Motor neuron (in vitro differentiated cells): ENCODE data around the gene CCNQ. TPM values are rescaled to one million over a fixed set of nuclear protein-coding genes. Genes with fewer than 3 reads are reported as not detected.
A peak's percentile ranks its signal among the peaks of the same experiment; 100 is the strongest.

Experiments used
- ATAC-seq, 8 experiments: fragments of 200-7000 bp; cut with Tn5 transposase; replicated peaks in 6 of 8; 2 replicates each; pipeline ENCODE4 v1.8.0; 2021; ENCODE audit warnings: mild to moderate bottlenecking in 8 of 8, moderate library complexity in 8 of 8
- H3K27ac ChIP-seq, 2 donors: fragments of 250-450 bp; sonication (Bioruptor Pico); 2 replicates each; pipeline ENCODE4 v1.9.0; 2021; ENCODE audit warnings: antibody characterized with exemption in 2 of 2, mild to moderate bottlenecking in 2 of 2, moderate library complexity in 1 of 2
- H3K4me1 ChIP-seq, 2 donors: fragments of 250-450 bp; sonication (Bioruptor Pico); replicated peaks in 1 of 2; 2 replicates each; pipeline ENCODE4 v1.6.1; 2021; ENCODE audit warnings: antibody characterized with exemption in 2 of 2, mild to moderate bottlenecking in 2 of 2, moderate library complexity in 1 of 2
- H3K4me3 ChIP-seq, 5 donors: fragments of 250-450 bp; sonication (Bioruptor Pico); 2 replicates each; pipeline ENCODE4 v1.9.0; 2021; ENCODE audit warnings: antibody characterized with exemption in 5 of 5, mild to moderate bottlenecking in 5 of 5, moderate library complexity in 4 of 5
- WGBS, 10 experiments: fragments of 450-650 bp; shearing (Covaris generic); methylation state at CpG; one replicate each; pipeline ENCODE4 v1.0.0; 2022; 5-methylcytosine and 5-hydroxymethylcytosine counted together
- in situ Hi-C, 9 experiments: fragments of 400-800 bp; cut with MboI; loops; one replicate each; pipeline ENCODE4 v1.15.0; 2021; ENCODE audit warnings: low sequenced_read_pairs in 9 of 9, low pct_unique_long_range_greater_than_20kb in 2 of 9; ENCODE audit not compliant: unreplicated experiment in 9 of 9
- total RNA-seq, 8 experiments: library from RNA; unstranded; fragments of 300-600 nt; gene quantifications; 2 replicates each; pipeline versions ENCODE4 v1.2.3 to v1.2.4, GENCODE V29; 2022

The CCNQ gene
- total RNA-seq, 8 experiments from 2014 or later: 11.2 to 18.8 (median 14.6) TPM

DNA sequence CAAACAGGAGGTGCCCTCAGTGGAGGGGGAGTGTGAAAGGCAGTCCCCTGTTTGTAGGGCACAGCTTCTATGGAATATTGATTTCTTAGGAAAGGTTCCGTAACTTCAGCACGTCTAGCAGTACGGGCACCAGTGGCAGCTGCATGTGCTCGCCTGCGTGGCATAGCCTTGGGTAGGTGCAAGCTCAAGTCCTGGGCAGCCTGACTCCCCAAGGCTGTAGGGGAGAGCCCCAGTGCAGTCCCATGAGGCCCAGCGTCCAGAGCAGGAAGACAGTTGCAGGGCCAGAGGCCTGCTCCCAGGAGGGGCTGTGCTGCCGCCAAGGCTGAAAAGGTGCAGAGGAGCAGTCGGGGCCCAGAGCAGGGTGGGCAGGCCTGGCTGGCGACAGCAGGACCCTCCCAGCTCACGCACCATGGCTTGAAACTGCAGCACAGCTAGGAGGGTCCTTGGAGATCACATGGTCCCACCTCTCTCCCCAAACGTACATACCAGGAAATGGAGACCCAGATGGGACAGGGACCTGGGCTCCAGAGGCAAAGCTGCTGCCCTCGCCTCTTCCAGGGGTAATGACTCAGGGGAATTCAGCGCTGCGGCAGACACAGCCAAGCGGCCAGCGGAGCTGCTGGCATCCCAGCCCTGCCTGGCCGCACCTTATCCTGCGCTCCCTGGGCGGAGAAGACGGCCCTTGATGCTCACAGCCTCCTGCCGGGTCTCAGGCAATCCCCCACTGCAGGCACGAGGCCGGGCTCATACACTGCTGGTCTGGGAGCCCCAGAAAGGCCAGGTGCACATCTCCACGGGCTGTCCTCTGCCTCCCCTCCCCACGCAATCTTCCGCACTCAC is 42.0 kb upstream of the CCNQ start:
- peak overlapping the region in 1 of 2 donors; percentile 26 for H3K27ac ChIP-seq
- in situ Hi-C loops: no loop called here
- 81 to 100% methylated on average over 1 to 7 of the region's 26 CpGs; no CpG with 5 or more reads in 8 of the 10 experiments for WGBS, 10 experiments
- peaks cover 25 to 35% of the 10 kb centered on the region in 2 donors for H3K4me1 ChIP-seq
- peak in 3 of 8 experiments; percentile 3 to 6 (median 6) for ATAC-seq
- no peak overlapping the region for H3K4me3 ChIP-seq

DNA sequence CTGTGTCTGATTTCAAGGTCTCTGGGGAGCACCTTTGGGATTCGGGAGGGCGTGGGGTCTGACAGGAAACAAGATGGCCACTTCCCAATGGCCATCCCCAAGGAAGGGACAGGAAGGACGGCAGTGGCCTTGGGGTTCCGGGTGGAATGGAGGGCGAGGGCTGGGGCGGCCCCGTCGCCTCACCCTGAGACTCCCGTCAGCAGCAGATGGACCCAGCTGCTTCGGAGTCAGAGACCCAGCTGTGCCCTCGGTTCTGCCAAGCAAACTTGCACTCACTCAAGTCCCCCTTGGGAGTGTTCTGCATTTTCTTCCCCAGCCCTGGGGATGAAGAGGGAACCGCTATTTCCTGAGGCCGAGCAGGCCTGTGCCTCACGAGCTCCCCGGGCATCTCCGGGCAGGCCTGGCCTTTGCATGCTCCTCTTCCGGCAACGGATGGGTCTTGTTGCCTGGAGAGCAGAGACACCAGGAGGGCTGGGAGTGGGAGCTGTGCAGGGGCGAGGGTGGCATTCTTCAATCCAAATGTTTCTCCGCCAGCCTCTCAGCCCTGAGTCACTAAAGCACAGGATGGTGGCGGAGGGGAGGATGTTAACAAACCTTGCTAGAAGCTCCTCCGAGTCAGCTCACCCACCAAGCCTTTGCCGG is 41.2 kb upstream of the CCNQ start:
- Histone ChIP-seq H3K27ac (no peak overlapping the region), H3K4me1 (peaks cover 25 to 35% of the 10 kb centered on the region in 2 donors), H3K4me3 (no peak overlapping the region)
- 45 to 100% methylated on average over 2 to 3 of the region's 23 CpGs; no CpG with 5 or more reads in 8 of the 10 experiments for WGBS, 10 experiments
- ATAC-seq: no peak
- in situ Hi-C loops: no loop called here

GRCh38 chrX:153639177-153640044 is 40.5 kb upstream of the CCNQ start:
- peak overlapping the region in 1 of 2 donors; percentile 37 for H3K27ac ChIP-seq
- no peak for ATAC-seq
- H3K4me1 ChIP-seq: peaks cover 27 to 35% of the 10 kb centered on the region in 2 donors
- WGBS, 10 experiments: 0 to 60% methylated on average over 1 to 2 of the region's 28 CpGs; no CpG with 5 or more reads in 8 of the 10 experiments
- in situ Hi-C loops: no loop called here
- no peak overlapping the region for H3K4me3 ChIP-seq

DNA sequence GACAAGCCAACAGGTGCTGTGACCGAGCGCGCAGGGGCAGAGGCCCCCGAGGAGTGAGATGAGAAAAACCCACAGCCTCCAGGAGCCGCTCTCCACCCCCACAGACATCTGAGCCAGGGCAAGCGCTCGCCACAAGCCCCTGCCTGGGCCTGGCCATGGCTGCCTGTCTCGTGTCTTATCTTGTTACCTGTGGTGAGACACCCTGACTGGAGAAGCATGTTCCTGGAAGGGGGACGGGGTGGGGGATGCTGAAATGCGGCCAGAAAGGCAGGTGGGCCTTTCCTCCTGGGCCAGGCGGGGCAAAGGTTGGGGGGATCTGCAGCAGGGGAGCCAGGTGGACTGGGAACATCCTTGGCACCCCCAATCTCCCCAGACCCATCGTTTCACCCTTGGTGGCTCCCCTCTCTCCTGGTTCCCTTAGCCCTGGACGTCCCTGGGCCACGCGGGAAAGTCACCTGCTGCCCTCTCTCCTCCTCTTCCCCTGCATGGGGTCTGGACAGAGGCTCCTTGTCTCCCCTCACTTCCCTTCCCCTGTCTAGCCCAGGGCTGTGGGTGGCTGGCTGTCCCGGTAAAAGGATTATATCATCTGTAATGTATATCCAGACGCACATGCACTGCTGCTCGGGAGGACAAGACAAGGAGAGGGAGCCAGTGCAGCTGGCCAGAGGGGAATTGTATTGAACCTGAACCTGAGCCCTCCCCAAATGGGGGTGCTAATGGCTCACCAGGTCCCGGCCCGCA is 39.7 kb upstream of the CCNQ start:
- WGBS, 10 experiments: 0 to 73% methylated on average over 2 to 4 of the region's 20 CpGs; no CpG with 5 or more reads in 8 of the 10 experiments
- Histone ChIP-seq H3K4me3 (no peak overlapping the region), H3K4me1 (peaks cover 27 to 35% of the 10 kb centered on the region in 2 donors), H3K27ac (peak overlapping the region; percentile 6 to 37)
- peak in 5 of 8 experiments; percentile 18 to 63 (median 39) for ATAC-seq
- in situ Hi-C loops: no loop called here

DNA sequence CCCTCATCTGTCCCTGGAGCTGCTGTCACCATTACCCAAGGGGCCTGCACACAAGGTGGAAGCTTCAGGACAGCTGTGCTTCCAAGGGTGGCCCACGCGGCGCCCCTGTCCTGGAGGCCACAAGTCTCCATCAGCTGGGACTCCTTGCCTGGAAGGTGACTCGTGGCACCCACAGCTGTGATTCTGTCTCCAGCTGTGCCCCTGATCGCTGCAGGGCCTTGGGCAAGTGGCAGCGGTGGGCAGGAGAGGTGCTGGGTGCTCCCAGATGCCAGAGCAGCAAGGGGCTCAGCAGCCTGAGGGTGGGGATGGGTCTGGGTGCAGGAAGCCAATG is 39.1 kb upstream of the CCNQ start:
- in situ Hi-C loops: no loop called here
- peaks cover 23 to 29% of the 10 kb centered on the region in 2 donors for H3K4me1 ChIP-seq
- no peak overlapping the region for H3K4me3 ChIP-seq
- H3K27ac ChIP-seq: no peak overlapping the region
- WGBS, 10 experiments: no CpG with 5 or more reads among the region's 6 CpGs
- no peak for ATAC-seq

DNA sequence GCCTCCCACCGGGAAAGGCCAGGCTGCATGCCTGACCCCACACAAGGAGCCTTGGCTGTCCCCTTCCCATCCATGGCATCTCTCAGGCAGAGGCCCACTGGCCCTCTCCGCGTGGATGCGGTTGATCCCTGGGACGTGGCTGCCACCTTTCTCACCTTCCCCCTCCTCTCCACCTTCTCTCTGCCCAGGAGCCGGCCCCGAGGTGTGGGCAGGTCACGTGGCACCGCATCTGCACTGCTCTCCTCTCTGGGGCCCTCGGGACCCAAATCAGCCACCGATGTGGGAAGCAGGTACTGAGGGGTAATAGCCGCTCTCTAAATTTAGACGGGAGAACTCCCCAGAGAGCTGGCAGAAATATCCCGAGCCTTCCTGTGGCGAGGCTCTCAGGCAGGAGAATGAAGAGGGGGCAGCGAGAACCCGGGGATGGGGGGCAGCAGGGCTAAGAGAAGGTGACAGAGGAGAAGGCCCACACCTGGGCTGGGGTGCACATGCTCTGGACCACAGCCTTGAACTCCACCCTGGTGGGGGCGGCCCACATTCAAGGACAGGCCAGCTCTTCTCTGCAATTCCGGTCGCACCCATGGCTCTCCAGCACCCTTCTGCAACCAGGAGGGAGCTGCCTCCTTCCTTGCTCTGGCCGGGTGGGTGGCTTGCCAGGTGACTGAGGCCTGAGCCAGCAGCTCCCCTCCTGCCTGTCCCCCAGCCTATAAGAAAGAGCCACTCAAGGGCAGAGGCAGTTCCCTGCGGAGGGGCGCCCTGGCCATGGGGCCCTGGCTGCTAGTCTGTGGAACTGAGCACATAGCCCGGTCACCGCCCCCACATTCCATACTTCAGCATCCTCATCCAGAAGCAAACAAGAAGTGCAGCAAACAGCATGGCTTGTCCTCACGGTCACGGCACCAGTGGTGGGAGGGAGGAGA is 38.4 kb upstream of the CCNQ start:
- in situ Hi-C loops: no loop called here
- Histone ChIP-seq H3K4me1 (peaks cover 23 to 29% of the 10 kb centered on the region in 2 donors), H3K4me3 (no peak overlapping the region), H3K27ac (no peak overlapping the region)
- no peak for ATAC-seq
- WGBS, 10 experiments: 58 to 100% methylated on average over 2 to 10 of the region's 27 CpGs; no CpG with 5 or more reads in 8 of the 10 experiments

- in situ Hi-C loops: no loop called here
- WGBS, 10 experiments: 83% methylated on average over 1 of the region's 5 CpGs; no CpG with 5 or more reads in 9 of the 10 experiments
- Histone ChIP-seq H3K4me1 (peaks cover 20 to 24% of the 10 kb centered on the region in 2 donors), H3K27ac (no peak overlapping the region), H3K4me3 (no peak overlapping the region)
- peak in 1 of 8 experiments; percentile 12 for ATAC-seq
Measured at GRCh38 chrX:153636716-153637115, 37.8 kb upstream of the CCNQ start.

GRCh38 chrX:153635788-153636668 is 37.1 kb upstream of the CCNQ start:
- H3K4me3 ChIP-seq: no peak overlapping the region
- peak in 2 of 8 experiments; percentile 18 to 96 for ATAC-seq
- WGBS, 10 experiments: 64% methylated on average over 6 of the region's 21 CpGs; no CpG with 5 or more reads in 9 of the 10 experiments
- in situ Hi-C loops: no loop called here
- peaks cover 13 to 17% of the 10 kb centered on the region in 2 donors for H3K4me1 ChIP-seq
- no peak overlapping the region for H3K27ac ChIP-seq

- no peak overlapping the region for H3K27ac ChIP-seq
- no peak overlapping the region for H3K4me3 ChIP-seq
- ATAC-seq: no peak
- peaks cover 10 to 14% of the 10 kb centered on the region in 2 donors for H3K4me1 ChIP-seq
- in situ Hi-C loops: no loop called here
- WGBS, 10 experiments: no CpG with 5 or more reads among the region's 6 CpGs
Measured at GRCh38 chrX:153635388-153635787, 36.4 kb upstream of the CCNQ start.

DNA sequence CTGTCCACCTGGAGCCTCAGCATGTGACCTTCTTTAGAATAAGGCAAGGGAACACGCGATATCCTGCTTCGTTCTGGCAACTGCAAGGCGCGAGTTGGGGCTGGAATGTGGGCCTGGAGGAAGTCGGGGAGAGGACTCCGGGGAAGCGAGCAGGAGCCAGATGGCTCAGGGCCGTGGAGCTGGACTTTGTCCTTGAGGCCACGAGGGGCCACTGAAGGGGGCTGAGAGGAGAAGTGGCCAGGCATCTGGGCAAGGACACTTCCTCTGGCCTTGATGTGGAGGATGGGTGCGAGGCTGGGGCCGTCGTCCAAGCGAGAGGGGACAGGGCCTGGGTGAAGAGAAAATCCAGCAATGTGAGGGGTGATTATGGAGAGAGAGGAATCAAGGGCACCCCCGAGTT is 35.9 kb upstream of the CCNQ start:
- 43% methylated on average over 7 of the region's 15 CpGs; no CpG with 5 or more reads in 9 of the 10 experiments for WGBS, 10 experiments
- in situ Hi-C loops: no loop called here
- peaks cover 10 to 14% of the 10 kb centered on the region in 2 donors for H3K4me1 ChIP-seq
- no peak for ATAC-seq
- no peak overlapping the region for H3K27ac ChIP-seq
- no peak overlapping the region for H3K4me3 ChIP-seq

DNA sequence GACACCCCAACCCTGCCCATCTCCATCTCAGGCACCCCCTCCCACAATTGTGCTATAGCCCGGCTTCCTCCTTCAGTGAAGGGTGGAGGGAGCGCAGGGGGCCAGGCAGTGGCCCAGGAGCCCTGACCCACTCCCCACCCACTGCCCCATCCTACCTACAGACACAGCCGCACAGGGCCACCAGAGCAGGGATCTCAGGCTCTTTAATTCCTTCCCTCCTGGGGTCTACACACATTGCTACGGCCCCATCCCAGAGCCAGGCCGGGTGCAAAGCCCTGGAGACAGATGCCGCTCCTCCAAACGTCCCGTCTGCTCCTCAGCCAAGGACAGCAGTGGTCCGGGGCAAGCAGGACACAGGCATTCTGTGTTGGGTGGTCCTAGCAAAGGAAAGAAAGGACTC is 35.3 kb upstream of the CCNQ start:
- no peak overlapping the region for H3K27ac ChIP-seq
- ATAC-seq: no peak
- in situ Hi-C loops: no loop called here
- no peak overlapping the region for H3K4me3 ChIP-seq
- H3K4me1 ChIP-seq: peaks cover 9 to 10% of the 10 kb centered on the region in 2 donors
- 91% methylated on average over 5 of the region's 9 CpGs; no CpG with 5 or more reads in 9 of the 10 experiments for WGBS, 10 experiments
